Activated effector memory CD4-positive, alpha-beta T cell treated with Interleukin-2 at 50 U/mL for 16 hours (primary cell): ENCODE measurements around the gene ESRP2.

ENCODE experiments used
- DNase-seq: peaks from one replicate; pipeline ENCODE4 v3.0.0-alpha.2; 2020

ESRP2 gene

GRCh38 chr16:68235887-68236136 lies at the start of gene ESRP2:
Gene ESRP2 (minus strand): TSS chr16:68236127. CDS start chr16:68236045, 82 bp downstream.
- DNase-seq: no peak

- no peak for DNase-seq
Observed at GRCh38 chr16:68285683-68286082, 49.8 kb upstream of the ESRP2 start.

GRCh38 chr16:68284847-68285246 lies 48.9 kb upstream of the ESRP2 start:
- DNase-seq: no peak

GRCh38 chr16:68283801-68284598 lies 48.1 kb upstream of the ESRP2 start:
- DNase-seq: no peak

GRCh38 chr16:68283346-68283745 lies 47.4 kb upstream of the ESRP2 start:
- no peak for DNase-seq

GRCh38 chr16:68282064-68282452 lies 46.1 kb upstream of the ESRP2 start:
- DNase-seq: no peak

- no peak for DNase-seq
Observed at GRCh38 chr16:68281368-68282063, 45.6 kb upstream of the ESRP2 start.

- no peak for DNase-seq
Observed at GRCh38 chr16:68279726-68280558, 44.0 kb upstream of the ESRP2 start.

- DNase-seq: no peak
Observed at GRCh38 chr16:68276223-68276622, 40.3 kb upstream of the ESRP2 start.

- peak; percentile 39 for DNase-seq
Observed at GRCh38 chr16:68275611-68276191, 39.8 kb upstream of the ESRP2 start.

GRCh38 chr16:68274441-68274840 lies 38.5 kb upstream of the ESRP2 start:
- no peak for DNase-seq

GRCh38 chr16:68273896-68274295 lies 38.0 kb upstream of the ESRP2 start:
- DNase-seq: no peak

- no peak for DNase-seq
Observed at GRCh38 chr16:68273459-68273858, 37.5 kb upstream of the ESRP2 start.

- DNase-seq: peak; percentile 56
Observed at GRCh38 chr16:68272507-68273209, 36.7 kb upstream of the ESRP2 start.

- no peak for DNase-seq
Observed at GRCh38 chr16:68270353-68270752, 34.4 kb upstream of the ESRP2 start.

GRCh38 chr16:68269793-68270192 lies 33.9 kb upstream of the ESRP2 start:
- DNase-seq: no peak

GRCh38 chr16:68267612-68268405 lies 31.9 kb upstream of the ESRP2 start:
- no peak for DNase-seq

GRCh38 chr16:68265078-68265920 lies 29.4 kb upstream of the ESRP2 start:
- no peak for DNase-seq

- DNase-seq: peak; percentile 73
Observed at GRCh38 chr16:68264128-68265077, 28.5 kb upstream of the ESRP2 start, which contains the start of gene SLC7A6. Gene SLC7A6 (plus strand): TSS chr16:68264526. CDS start chr16:68274727, 10,201 bp downstream.
